Activated CD4-positive, CD25-positive, alpha-beta regulatory T cell treated with anti-CD3 and anti-CD28 coated beads, Interleukin-2, amount 50 U/mL, for 24 hours (primary cell): ENCODE measurements around the gene IZUMO2.
"Not testable (repeated sequence)": the region's sequence is repeated elsewhere in the genome, so short reads cannot be mapped to it uniquely, and the experiment has no call there.

ENCODE experiments used
- ATAC-seq, 2 donors: fragments of 150-1000 bp; cut with Tn5 transposase; one replicate each; pipeline ENCODE4 v1.10.0; 2021; ENCODE audit warnings: mild to moderate bottlenecking in 1 of 2, moderate library complexity in 1 of 2

Gene IZUMO2

DNA sequence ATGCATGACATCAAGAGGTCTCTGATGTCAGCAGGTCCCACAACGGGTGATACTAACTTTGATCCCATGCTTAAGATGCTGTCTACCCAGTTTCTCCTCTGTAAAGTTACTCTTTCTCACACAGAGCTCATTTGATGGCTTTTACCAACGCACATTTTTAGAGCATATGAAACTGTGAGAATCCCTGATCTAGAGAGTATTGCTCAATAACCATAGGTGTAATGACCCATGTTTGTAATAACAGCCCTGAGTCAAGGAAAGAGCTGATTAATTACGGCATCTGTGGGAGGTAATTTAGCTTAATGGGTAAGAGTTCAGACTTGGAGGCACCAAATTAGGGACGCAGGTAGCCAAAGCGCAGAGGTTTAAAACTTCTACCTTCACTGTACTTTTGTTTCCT, 18.0 kb upstream of the IZUMO2 start:
- no peak for ATAC-seq

DNA sequence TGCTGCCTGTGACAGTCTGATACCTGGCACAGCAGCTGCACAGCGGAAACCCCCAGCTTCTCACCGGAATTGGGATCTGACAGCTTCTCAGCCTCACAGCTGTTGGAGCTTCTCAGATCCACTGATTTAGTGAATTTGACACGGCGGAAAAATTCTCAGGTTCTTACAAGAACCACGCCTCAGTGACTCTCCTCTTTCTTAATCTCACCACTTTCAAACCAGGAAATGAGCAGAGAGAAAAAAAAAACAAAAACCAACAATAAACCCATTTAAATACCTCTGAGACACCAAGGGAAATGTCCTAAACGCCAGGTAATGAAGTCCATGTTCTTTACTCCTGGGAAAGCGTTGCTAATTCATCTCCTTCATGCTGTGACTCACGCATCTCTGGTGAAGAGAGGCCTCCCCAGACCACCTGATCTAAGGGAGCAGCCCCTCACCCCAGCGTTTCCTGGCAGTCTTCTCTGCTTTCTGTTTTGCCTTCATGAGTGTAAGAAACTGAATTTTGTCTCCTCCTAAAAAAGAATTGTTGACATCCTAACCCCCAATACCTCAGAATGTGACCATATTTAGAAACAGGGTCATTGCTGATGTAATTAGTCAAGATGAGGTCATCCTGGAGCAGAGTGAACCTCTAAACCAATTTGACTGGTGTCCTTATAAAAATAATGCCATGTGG, 15.9 kb upstream of the IZUMO2 start:
- no peak for ATAC-seq

DNA sequence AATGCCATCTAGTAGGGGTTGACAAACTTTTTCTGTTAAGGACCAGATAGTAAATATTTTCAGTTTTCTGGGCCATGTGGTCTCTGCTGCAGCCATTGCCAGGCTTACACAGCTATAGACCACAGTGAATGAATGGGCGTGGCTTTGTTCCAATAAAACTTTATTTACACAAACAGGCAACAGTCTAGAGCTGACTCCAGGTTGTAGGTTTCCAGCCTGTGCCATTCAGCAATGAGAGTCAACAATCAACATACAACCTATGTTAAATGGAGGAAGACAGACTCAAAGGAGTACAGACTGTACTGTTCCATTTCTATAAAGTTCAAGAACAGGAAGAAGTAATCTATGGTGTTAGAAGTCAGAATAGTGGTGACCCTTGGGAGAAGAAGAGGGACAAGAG, 15.2 kb upstream of the IZUMO2 start:
- no peak for ATAC-seq

DNA sequence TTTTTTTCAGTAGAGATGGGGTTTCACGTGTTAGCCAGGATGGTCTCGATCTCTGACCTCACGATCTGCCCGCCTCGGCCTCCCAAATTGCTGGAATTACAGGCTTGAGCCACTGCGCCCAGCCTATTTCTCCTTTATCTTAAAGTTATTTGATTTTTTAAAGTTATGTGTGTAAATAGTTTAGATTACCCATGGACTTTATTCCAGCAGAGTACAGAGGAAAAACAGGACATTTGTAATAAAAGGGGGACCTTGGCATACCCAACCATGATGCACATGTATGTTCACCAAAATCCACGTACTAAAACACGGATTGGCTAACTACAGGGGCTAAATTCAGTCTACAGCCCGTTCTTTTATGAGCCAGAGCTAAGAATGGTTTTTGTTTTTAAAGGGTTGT, 13.7 kb upstream of the IZUMO2 start:
- no peak for ATAC-seq

DNA sequence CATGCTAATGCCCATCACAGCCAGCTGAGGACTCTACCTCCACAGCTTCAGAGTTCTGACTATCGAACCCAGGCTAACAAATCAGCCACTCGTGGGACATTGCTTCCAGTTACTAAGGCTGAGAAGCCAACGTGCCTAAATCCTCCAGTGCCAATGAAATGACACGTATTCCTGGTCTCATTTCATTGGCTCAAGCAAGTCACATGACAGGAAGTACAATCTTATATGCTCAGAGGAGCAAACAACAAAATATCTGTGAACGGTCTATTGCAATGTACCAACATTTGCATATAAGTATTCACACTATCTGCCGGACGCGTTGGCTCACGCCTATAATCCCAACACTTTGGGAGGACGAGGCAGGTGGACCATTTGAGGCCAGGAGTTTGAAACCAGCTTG, 12.8 kb upstream of the IZUMO2 start:
- ATAC-seq = no peak

DNA sequence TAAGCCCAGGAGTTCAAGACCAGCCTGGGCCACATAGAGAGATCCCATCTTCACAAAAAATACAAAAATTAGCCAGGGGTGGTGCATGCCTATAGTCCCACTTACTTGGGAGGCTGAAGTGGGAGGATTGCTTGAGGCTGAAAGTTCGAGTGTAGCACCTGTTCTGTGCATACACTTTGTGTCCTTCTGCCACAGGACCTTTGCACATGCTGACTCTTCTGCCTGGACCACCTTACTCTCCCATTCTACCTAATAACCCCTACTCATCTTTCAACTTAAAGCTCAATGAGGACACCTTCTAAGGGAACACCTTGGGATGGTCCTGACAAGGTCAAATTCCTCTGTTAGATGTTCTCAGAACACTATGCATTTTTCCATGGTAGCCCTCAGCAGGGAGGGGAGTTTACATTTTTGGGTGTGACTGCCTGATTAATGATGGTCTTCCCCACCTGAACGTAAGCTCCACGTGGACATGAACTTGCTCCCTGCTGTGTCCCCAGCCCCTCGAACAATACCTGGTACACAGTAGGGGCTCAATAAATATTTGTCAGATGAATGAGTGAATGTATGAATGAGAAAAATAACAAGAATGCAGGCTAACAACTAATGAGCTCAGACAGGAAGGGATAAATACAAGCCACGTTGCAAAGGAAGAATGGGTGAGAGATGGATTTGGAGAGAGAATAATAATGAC, 11.2 kb upstream of the IZUMO2 start:
- no peak for ATAC-seq

DNA sequence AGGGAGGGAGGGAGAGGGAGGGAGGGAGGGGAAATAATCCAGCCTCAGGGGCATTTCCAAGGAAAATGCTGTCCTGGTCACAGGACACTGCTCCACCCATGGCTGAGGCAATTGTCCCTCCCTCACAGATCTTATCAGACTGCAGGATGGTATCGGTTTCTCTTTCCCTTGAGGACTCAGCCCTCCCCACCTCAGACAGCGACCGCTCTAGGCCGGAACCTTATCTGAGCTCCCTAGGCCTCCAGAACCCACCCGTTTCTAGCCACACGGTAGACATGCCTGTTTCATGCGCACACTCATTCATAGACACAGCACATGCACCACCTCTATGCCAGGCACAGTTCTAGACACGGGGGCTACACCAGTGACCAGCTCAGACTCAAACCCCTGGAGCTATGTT, 10.0 kb upstream of the IZUMO2 start:
- peak; percentile 21 to 27 for ATAC-seq

DNA sequence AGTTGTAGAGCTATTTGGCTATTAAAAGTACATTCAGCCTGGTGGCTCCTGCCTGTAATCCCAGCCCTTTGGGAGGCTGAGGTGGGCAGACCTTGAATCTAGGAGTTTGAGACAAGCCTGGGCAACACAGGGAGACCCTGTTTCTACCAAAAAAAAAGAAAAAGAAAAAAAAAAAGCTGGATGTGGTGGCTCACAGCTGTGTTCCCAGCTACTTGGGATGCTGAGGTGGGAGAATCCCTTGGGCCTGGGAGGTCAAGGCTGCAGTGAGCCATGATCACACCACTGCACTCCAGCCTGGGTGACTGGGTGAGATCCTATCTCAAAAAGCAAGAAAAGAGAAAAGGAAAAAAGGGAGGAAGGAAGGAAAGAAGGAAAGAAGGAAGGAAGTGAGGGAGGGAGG, 9.6 kb upstream of the IZUMO2 start:
- ATAC-seq = no peak

DNA sequence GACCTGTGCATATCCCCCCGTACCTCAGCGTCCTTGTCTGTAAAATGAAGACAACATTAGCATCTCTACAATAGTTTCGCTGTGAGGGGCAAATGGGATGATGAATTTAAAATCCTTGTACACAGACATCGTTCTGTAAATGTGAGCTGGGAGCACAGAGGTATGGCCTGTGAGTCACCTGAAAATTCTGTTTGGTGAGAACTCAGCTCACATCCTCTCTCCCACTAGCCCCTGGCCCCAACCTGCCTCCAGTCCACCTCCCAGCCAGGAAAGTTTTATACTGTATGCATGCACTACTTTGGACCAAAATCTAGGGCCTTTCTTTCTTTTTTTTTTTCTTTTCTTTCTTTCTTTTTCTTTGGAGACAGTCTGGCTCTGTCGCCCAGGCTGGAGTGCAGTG, 8.7 kb upstream of the IZUMO2 start:
- ATAC-seq = no peak

DNA sequence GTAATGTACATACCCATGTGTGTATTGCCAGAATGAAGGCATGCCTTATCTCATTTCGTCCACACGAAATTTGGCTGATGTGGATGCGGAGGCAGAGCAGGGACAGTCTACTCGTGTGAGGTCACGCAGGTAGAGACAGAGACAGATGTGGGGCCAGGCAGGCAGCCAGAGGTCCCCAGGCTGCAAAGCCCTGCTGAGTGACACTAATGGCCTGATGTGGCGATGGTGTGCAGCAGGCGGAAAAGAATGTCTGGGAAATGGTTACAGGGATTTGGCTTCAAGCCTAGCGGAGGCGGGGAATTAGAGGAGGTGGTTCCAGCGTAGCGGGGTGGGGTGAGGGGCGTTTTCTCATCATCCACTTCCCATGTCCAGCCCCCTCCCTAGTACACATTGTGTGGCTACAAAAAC, 4.2 kb upstream of the IZUMO2 start:
- ATAC-seq = no peak

DNA sequence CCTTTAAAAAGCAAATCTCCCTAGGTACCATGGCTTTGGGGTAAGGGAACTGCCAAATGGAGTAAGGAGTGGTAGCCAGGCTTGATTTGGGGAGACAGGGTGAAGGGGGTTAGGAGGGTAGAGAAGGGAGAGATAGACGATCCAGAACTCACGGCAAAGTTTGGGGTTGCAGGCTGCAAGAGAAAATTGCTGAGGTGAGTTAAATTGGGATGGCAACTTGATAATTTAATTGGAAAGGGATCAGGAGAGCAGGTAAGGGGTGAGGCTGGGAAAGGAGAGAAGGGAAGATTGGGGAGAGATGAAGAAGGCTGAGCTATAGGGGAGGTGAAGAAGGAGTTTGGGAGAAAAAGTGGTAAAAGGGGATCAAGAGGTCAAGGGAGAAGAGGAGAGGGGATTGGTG, 4.0 kb downstream of the IZUMO2 start:
- no peak for ATAC-seq

DNA sequence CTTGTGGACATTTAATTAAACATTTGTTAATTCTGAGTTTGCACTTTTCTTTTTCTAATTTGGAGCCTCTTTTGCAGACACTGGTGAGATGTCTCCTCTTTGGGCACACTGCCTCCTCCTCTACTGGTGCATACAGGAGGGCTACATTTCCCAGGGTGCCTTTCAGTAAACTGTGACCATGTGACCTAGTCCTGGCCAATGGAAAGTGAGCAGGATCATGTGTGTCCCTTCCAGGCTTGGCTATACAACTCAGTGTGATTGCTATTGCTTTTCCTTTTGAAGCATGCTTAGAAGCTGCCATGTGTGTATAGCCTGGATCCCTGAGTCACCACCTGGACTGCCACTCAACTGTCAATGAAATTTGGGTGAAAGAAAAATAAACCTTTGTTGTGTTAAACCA, 4.5 kb downstream of the IZUMO2 start:
- ATAC-seq = no peak

DNA sequence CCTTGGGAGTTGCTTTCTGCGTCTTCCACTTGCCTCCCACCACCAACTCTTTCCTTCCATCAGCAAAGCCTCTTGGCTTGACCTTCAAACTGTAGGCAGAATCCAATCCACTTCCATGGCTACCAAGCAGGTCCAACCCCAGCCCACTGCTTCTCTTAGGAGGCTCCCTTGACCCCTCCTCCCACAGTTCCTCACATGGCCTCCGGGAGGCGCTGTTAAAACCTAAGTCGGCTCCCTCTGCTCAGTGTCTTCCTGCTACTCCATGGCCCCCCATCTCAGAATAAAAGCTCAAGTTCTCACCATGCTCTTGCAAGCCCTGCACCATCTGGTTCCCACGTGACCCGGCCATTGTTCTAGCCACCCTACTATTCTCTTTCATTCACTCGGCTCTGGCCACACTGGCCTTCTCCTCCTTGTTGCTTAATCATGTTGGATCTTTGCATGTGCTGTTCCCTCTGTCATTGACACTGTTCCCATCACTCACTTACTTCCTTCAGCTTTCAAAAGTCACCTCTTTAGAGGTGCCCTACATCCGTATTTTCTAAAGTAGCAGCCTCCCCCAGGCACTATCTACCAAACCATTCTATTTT, 7.5 kb downstream of the IZUMO2 start:
- ATAC-seq = no peak

DNA sequence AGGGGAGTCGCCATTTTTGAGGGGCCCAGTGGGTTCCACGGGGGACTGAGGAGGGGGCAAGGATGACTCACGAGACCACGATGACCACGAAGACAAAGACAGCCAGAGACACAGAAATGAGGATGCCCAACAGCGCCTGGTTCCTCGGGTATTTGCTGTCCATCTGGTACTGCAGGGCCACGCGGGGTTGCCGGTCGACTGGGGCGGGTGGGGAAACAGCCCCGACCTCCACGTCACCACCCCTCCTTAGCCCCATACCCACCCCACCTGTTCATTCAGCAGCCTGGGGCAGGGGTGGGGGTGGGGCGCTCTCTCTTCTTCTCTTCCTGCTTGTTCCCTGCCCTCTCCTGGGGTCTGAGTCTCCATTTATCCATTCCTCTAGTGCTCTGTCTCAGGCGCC, 8.6 kb downstream of the IZUMO2 start:
- no peak for ATAC-seq

DNA sequence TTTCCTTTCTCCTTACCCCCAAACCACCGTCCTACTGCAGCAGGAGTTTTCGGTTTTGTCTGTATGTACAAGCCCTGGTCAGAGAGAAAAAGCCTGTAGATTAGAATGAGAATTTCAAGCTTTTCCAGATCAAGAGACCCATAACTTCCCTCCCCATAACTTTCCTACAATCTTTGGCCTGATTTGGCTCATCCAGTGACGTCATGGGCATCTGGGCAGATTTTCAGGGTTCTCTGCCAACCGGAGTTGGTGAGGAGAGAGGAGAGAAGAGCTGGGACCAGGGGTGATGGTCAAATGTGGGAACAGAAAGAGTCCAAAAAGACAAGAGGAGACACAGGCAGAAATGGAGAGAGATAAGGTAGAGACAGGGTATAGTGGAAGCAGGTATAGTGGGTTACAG, 10.5 kb downstream of the IZUMO2 start:
- no peak for ATAC-seq

DNA sequence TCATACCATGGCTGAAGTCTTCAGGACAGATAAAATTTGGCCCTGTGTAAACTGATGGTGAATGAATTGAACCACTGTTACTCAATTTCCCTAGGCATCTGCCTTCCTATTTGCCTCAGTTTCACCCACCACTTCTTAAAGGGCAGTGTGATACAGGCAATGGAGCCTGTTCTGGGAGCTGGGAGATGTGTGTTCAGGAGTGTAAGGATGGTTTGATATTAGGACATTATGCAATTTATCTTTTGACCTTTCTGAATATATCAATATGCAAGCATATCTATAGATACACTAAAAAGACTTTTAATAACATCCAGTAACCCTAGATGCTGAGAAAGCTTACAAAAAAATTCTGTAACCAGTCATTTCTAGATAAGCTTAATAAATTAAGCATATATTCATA, 14.6 kb downstream of the IZUMO2 start:
- ATAC-seq = no peak

DNA sequence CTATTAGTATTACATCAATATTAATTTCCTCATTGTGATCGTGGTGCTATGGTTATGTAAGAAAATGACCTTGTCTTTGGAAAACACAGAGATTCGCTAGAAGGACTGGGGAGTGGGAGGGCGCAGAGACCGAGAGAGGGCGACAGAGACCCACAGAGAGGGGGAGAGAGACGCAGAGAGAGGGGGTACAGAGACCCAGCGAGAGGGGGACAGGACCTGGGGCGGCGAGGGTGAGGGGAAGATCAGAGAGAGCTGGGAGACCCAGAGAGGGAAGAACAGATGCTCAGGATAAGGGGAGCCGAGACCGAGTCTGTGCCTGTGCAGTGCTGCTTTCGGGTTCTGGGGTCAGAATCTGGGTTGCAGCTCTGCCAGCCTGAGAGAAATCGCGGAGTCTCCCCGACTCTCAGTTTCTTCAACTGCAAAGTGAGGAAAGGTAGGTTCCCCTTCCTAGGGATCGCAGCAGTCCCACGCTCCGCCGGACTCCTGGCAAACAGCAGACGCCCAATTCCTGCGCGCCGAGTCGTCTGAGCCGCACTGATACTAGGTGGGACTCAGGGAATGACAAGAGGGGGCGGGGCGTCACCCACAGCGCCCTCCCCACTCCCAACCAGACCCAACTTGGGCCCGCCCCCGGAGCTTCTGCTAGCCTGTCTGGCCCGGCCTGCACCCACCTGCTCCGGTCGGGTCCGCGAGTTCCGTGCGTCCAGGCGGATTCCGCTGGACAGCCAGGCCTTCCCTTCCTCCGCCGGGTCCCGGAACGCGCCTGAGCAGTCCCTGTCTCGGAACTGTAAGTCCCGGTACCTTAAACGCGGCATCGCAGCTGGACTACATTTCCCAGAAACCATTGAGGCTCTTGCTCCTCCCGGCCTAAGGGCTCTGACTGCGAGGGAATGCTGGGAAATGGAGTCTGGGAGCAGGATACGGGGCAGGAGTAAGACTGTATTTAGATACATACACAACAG, 15.3 kb downstream of the IZUMO2 start:
- ATAC-seq = peak; percentile 89 to 91

DNA sequence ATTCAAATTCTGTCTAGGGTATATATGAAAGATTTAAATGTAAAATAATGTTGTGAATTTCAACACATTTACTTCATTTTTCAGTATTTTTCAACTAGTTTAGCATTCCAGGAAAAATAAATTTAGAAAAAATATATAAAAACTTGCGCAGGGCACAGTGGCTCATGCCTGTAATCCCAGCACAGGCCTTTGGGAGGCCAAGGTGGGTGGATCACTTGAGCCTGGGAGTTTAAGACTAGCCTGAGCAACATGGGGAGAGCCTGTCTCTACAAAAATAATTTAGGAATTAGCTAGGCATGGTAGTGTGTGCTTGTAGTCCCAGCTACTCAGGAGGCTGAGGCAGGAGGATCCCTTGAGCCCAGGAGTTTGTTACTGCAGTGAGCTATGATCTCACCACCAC, 21.2 kb downstream of the IZUMO2 start:
- not testable (repeated sequence) for ATAC-seq

DNA sequence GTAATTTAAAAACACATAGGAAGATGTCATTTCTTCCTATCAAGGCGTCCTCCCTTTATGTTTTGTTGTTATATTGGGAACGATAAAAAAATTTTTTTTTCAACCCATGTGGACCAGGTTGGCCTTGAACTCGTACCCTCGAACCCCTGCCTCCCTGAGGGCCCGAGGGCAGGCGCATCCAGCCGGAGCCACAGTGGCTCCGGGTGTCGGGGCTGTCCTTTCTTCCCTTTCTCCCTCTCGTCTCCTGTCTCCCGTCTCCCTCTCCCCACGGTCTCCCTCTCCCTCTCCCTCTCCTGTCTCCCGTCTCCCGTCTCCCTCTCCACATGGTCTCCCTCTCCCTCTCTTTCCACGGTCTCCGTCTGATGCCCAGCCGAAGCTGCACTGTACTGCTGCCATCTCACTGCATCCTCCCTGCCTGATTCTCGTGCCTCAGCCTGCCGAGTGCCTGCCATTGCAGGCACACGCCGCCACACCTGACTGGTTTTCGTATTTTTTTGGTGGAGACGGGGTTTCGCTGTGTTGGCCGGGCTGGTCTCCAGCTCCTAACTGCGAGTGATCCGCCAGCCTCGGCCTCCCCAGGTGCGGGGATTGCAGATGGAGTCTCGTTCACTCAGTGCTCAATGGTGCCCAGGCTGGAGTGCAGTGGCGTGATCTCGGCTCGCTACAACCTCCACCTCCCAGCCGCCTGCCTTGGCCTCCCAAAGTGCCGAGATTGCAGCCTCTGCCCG, 22.8 kb downstream of the IZUMO2 start:
- ATAC-seq = not testable (repeated sequence)

DNA sequence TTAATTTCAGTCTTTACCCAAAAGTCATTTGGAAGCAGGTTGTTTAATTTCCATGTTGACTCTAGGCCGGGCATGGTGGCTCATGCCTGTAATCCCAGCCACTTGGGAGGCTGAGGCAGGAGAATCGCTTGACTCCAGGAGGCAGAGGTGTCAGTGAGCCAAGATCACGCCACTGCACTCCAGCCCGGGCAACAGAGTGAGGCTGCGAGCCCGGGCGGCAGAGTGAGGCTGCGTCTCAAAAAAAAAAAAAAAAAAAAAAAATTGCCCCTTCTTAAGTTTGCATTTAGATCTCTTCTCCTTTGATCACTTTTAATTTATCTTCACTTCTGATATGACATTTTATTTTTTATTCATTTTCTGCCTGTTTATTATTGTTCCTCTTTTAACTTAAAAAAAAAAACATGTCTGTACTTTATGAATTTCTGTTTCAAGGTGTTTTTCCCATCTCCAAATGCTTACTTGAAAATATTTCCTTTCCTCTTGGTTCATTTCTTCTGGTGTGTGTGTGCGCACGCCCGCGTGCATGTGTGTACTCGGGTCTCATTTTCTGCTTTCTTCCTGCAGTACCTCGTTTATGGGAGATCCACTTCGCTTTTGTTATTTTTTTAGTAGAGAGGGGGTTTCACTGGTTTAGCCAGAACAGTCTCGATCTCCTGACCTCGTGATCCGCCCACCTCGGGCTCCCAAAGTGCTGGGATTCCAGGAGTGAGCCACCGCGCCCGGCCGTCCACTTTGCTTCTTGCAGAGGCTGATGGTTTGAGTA, 26.3 kb downstream of the IZUMO2 start:
- ATAC-seq = not testable (repeated sequence)

DNA sequence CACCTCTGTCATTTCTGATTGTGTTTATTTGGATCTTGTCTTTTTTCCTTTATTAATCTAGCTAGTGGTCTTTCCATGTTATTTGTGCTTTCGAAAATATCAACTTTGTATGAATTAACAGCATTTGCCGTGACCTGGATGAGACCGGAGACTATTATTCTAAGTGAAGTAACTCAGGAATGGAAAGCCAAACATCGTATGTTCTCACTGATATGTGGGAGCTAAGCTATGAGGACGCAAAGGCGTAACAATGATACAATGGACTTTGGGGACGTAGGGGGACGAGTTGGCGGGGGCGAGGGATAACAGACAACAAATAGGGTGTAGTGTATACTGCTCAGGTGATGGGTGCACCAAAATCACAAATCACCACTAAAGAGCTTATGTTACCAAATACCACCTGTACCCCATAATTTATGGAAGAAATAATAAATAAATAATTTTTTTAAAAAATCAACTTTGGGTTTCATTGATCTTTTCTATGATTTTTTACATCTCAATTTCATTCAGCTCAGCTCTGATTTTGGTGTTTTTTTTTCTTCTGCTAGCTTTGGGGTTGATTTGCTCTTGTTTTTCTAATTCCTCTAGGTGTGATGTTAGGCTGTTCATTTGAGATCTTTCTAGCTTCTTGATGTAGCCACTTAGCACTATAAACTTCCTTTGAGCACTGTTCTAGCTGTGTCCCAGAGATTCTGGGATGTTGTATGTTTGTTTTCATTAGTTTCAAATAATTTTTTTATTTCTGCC, 27.1 kb downstream of the IZUMO2 start:
- ATAC-seq = not testable (repeated sequence)
